ENCODE results near the gene SRC.

SRC gene

GRCh38 chr20:37392441-37393195, 46.7 kb downstream of the SRC start:
- no peak for DNase-seq (ENCODE audit: low read depth, low spot score)
- H3K27ac ChIP-seq, result no peak overlapping the region

GRCh38 chr20:37393196-37393862, 47.4 kb downstream of the SRC start:
- DNase-seq (ENCODE audit: low read depth, low spot score), result no peak
- no peak overlapping the region for H3K27ac ChIP-seq

- no peak for DNase-seq (ENCODE audit: low read depth, low spot score)
- peak overlapping the region; percentile 0 for H3K27ac ChIP-seq
Observed at GRCh38 chr20:37393863-37394542, 48.1 kb downstream of the SRC start.

GRCh38 chr20:37394543-37395409, 48.8 kb downstream of the SRC start:
- H3K27ac ChIP-seq, result peak overlapping the region; percentile 31
- DNase-seq (ENCODE audit: low read depth, low spot score), result peak; percentile 79

GRCh38 chr20:37395410-37395797, 49.5 kb downstream of the SRC start:
- no peak for DNase-seq (ENCODE audit: low read depth, low spot score)
- H3K27ac ChIP-seq, result peak overlapping the region; percentile 31

GRCh38 chr20:37395921-37396415, 50.0 kb downstream of the SRC start:
- DNase-seq (ENCODE audit: low read depth, low spot score), result no peak
- no peak overlapping the region for H3K27ac ChIP-seq

- H3K27ac ChIP-seq, result no peak overlapping the region
- no peak for DNase-seq (ENCODE audit: low read depth, low spot score)
Observed at GRCh38 chr20:37396416-37397075, 50.6 kb downstream of the SRC start.

- H3K27ac ChIP-seq, result no peak overlapping the region
Observed at GRCh38 chr20:37397076-37397953, 51.4 kb downstream of the SRC start.

GRCh38 chr20:37397954-37398749, 52.2 kb downstream of the SRC start:
- DNase-seq (ENCODE audit: low read depth, low spot score), result no peak
- no peak overlapping the region for H3K27ac ChIP-seq

More at GRCh38 chr20:37397076-37397953, 51.4 kb downstream of the SRC start:
- no peak for DNase-seq (ENCODE audit: low read depth, low spot score)

- H3K27ac ChIP-seq, result no peak overlapping the region
- DNase-seq (ENCODE audit: low read depth, low spot score), result no peak
Observed at GRCh38 chr20:37398750-37399621, 53.0 kb downstream of the SRC start.

GRCh38 chr20:37401282-37401929, 55.5 kb downstream of the SRC start:
- no peak for DNase-seq (ENCODE audit: low read depth, low spot score)
- no peak overlapping the region for H3K27ac ChIP-seq

- no peak for DNase-seq (ENCODE audit: low read depth, low spot score)
- H3K27ac ChIP-seq, result no peak overlapping the region
Observed at GRCh38 chr20:37401930-37402675, 56.2 kb downstream of the SRC start.

- DNase-seq (ENCODE audit: low read depth, low spot score), result no peak
- no peak overlapping the region for H3K27ac ChIP-seq
Observed at GRCh38 chr20:37403107-37404033, 57.4 kb downstream of the SRC start.

- H3K27ac ChIP-seq, result no peak overlapping the region
- DNase-seq (ENCODE audit: low read depth, low spot score), result no peak
Observed at GRCh38 chr20:37404461-37404890, 58.5 kb downstream of the SRC start.
